Esophagus squamous epithelium (tissue), 5 donors: ENCODE data around the gene SDHC. TPM values are rescaled to one million over a fixed set of nuclear protein-coding genes. Genes with fewer than 3 reads are reported as not detected.

Source experiments
- DNase-seq: peaks from one replicate; lab custom pipeline; 2025; lab: John Stamatoyannopoulos, UW
- H3K27ac ChIP-seq, 4 donors: fragments of 200-600 bp; sonication (generic); one replicate each; pipeline ENCODE4 v1.5.1; 2016 to 2019; ENCODE audit warnings: mild to moderate bottlenecking in 1 of 4
- H3K27me3 ChIP-seq, 4 donors: fragments of 200-600 bp; sonication (generic); 1 replicate in 3 of 4; 2 replicates in 1 of 4; pipeline versions ENCODE4 v1.5.1 to v1.6.0; 2017 to 2021; ENCODE audit warnings: antibody characterized with exemption in 1 of 4
- H3K36me3 ChIP-seq, 3 donors: fragments of 200-600 bp; sonication (generic); one replicate each; pipeline ENCODE4 v1.5.1; 2016 to 2019
- H3K4me1 ChIP-seq, 3 donors: fragments of 200-600 bp; sonication (generic); one replicate each; pipeline ENCODE4 v1.5.1; 2017 to 2019
- H3K4me3 ChIP-seq, 4 donors: fragments of 200-600 bp; sonication (generic); 1 replicate in 3 of 4; 2 replicates in 1 of 4; pipeline ENCODE4 v1.5.1; 2016 to 2019; ENCODE audit warnings: mild to moderate bottlenecking in 2 of 4, moderate library complexity in 1 of 4
- H3K9me3 ChIP-seq, 3 donors: fragments of 200-600 bp; sonication (generic); one replicate each; pipeline ENCODE4 v1.5.1; 2016 to 2019
- CTCF ChIP-seq, 6 experiments: fragments of 450-650 bp in 4 of 6; fragments of 200-600 bp in 2 of 6; sonication (generic) in 2 of 6; IDR thresholded peaks; one replicate each; pipeline ENCODE4 v1.5.1; 2016 to 2019; ENCODE audit warnings: antibody characterized with exemption in 6 of 6, mild to moderate bottlenecking in 4 of 6, moderate library complexity in 4 of 6
- POLR2A ChIP-seq, 4 donors: fragments of 450-650 bp; IDR thresholded peaks; one replicate each; pipeline ENCODE4 v1.6.1; 2017; ENCODE audit warnings: antibody characterized with exemption in 4 of 4, mild to moderate bottlenecking in 4 of 4, moderate library complexity in 3 of 4
- WGBS, 2 donors: methylation state at CpG; one replicate each; pipeline ENCODE4 v1.1.5; 2018; 5-methylcytosine and 5-hydroxymethylcytosine counted together
- intact Hi-C: fragments of 100-400 bp; cut with DNase I; formaldehyde crosslinking; loops from one replicate; pipeline ENCODE4 v1.15.0; 2022
- total RNA-seq, 4 donors: library from RNA; depleted of rRNA; stranded (reverse); fragments of >200 nt; gene quantifications; one replicate each; pipeline ENCODE4 v1.1.0, GENCODE V29; 2016
- donor health status: DM: yes; HTN: yes; CAD: no.

The SDHC gene
- total RNA-seq, 4 donors from 2014 or later = 32.2 to 138 (median 70.1) TPM

- H3K4me1 ChIP-seq = peaks cover 10 to 22% (median 14%) of the 10 kb centered on the region in 3 donors
- H3K27ac ChIP-seq = no peak overlapping the region
- TF ChIP-seq POLR2A (IDR thresholded peaks at IDR 0.05) (no peak), CTCF (IDR thresholded peaks at IDR 0.05) (no peak)
- 85 to 88% methylated on average over 4 of the region's 4 CpGs for WGBS, 2 donors
- DNase-seq = no peak
- intact Hi-C loops = no loop called here
- H3K27me3 ChIP-seq = no peaks in the 10 kb centered on the region
- no peak overlapping the region for H3K4me3 ChIP-seq
- H3K9me3 ChIP-seq = no peaks in the 10 kb centered on the region
- H3K36me3 ChIP-seq = no peaks in the 10 kb centered on the region
These were observed 13.7 kb upstream of the SDHC start for GRCh38 chr1:161300478-161300877.

GRCh38 chr1:161304927-161305866, 9.0 kb upstream of the SDHC start:
- peaks cover 11 to 34% (median 18%) of the 10 kb centered on the region in 3 donors for H3K4me1 ChIP-seq
- peak overlapping the region; percentile 47 to 78 (median 73) for H3K27ac ChIP-seq
- no peaks in the 10 kb centered on the region for H3K36me3 ChIP-seq
- intact Hi-C loops = no loop called here
- peak overlapping the region; percentile 50 to 83 (median 74) for H3K4me3 ChIP-seq
- TF ChIP-seq POLR2A (IDR thresholded peaks at IDR 0.05) (no peak), CTCF (IDR thresholded peaks at IDR 0.05) (no peak)
- no peaks in the 10 kb centered on the region for H3K9me3 ChIP-seq
- 4 to 10% methylated on average over 12 to 14 of the region's 17 CpGs for WGBS, 2 donors
- DNase-seq = no peak
- H3K27me3 ChIP-seq = peaks cover 0 to 5% (median 0%) of the 10 kb centered on the region in 4 donors

DNA sequence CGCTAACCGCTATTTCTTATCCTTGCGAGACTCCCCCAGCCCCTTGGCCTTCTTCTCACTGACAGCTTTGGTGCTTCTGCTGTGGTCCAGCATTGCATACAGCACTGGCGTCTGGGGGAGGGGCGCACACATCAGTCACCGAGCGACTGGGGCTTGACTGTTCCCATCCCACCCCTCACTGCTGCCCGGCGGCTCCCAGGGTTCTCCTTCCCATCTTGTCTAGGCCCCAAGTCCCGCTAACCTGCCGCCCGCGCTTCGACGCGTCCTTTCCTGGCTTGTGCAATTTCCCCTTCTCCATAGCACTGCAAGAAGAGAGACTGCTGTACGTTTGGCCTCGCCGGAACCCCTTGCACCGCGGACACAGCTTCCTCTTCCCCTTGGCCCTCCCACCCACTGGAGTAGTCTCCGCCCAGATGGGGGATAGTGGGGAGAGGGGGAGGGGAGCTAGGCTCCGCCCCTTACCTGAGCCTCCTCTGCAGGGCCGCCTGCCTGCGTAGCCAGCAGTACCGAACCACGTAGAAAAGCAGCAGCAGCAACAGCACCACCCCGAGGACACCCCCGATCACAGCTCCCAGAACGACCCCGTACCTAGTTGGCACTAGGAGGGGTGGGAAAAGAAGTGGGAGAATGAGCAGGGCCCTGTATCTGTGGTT, 8.2 kb upstream of the SDHC start:
- peaks cover 11 to 34% (median 18%) of the 10 kb centered on the region in 3 donors for H3K4me1 ChIP-seq
- peak overlapping the region; percentile 47 to 78 (median 73) for H3K27ac ChIP-seq
- H3K9me3 ChIP-seq = no peaks in the 10 kb centered on the region
- TF ChIP-seq CTCF (IDR thresholded peaks at IDR 0.05) = peak in 4 of 6 experiments; percentile 33 to 41 (median 37)
- peak in 2 of 4 donors; percentile 25 to 72 for TF ChIP-seq POLR2A (IDR thresholded peaks at IDR 0.05)
- intact Hi-C loops = no loop called here
- H3K27me3 ChIP-seq = peaks cover 0 to 5% (median 0%) of the 10 kb centered on the region in 4 donors
- WGBS, 2 donors = 2 to 5% methylated on average over 20 to 23 of the region's 31 CpGs
- H3K4me3 ChIP-seq = peak overlapping the region; percentile 50 to 83 (median 74)
- DNase-seq = peak; percentile 72
- no peaks in the 10 kb centered on the region for H3K36me3 ChIP-seq

GRCh38 chr1:161307230-161307768, 6.9 kb upstream of the SDHC start:
- Histone ChIP-seq H3K4me1 (peaks cover 11 to 34% (median 18%) of the 10 kb centered on the region in 3 donors), H3K27ac (peak overlapping the region in 2 of 4 donors; percentile 42 to 63), H3K9me3 (no peaks in the 10 kb centered on the region), H3K36me3 (no peaks in the 10 kb centered on the region), H3K4me3 (no peak overlapping the region), H3K27me3 (peaks cover 0 to 5% (median 0%) of the 10 kb centered on the region in 4 donors)
- 79 to 100% methylated on average over 1 to 7 of the region's 7 CpGs for WGBS, 2 donors
- TF ChIP-seq CTCF (IDR thresholded peaks at IDR 0.05) (no peak), POLR2A (IDR thresholded peaks at IDR 0.05) (no peak)
- intact Hi-C loops = no loop called here
- DNase-seq = no peak
